GM21447 (cell line): ENCODE data around the gene ATG16L1.
"Not testable (repeated sequence)": the region's sequence is repeated elsewhere in the genome, so short reads cannot be mapped to it uniquely, and the experiment has no call there.

Experiments used
- ATAC-seq: cut with Tn5 transposase; IDR thresholded peaks from one replicate; pipeline ENCODE4 v1.9.1; 2021; ENCODE audit not compliant: unreplicated experiment

ATG16L1 gene

GRCh38 chr2:233329489-233330135 lies 78.1 kb downstream of the ATG16L1 start:
- no peak for ATAC-seq

GRCh38 chr2:233331536-233331935 lies 80.1 kb downstream of the ATG16L1 start:
- peak; percentile 93 for ATAC-seq

- ATAC-seq: no peak
Measured at GRCh38 chr2:233332125-233332524, 80.7 kb downstream of the ATG16L1 start.

GRCh38 chr2:233334915-233335314 lies 83.4 kb downstream of the ATG16L1 start:
- ATAC-seq: no peak

GRCh38 chr2:233336091-233336490 lies 84.6 kb downstream of the ATG16L1 start:
- not testable (repeated sequence) for ATAC-seq

- no peak for ATAC-seq
Measured at GRCh38 chr2:233336541-233336940, 85.1 kb downstream of the ATG16L1 start.

- ATAC-seq: no peak
Measured at GRCh38 chr2:233338046-233338445, 86.6 kb downstream of the ATG16L1 start.

- no peak for ATAC-seq
Measured at GRCh38 chr2:233338812-233339368, 87.4 kb downstream of the ATG16L1 start.

GRCh38 chr2:233339427-233339826 lies 88.0 kb downstream of the ATG16L1 start:
- ATAC-seq: no peak

- no peak for ATAC-seq
Measured at GRCh38 chr2:233341296-233341695, 89.8 kb downstream of the ATG16L1 start.

GRCh38 chr2:233342301-233342700 lies 90.8 kb downstream of the ATG16L1 start:
- ATAC-seq: no peak

GRCh38 chr2:233343171-233343705 lies 91.8 kb downstream of the ATG16L1 start:
- no peak for ATAC-seq
